HEK293 (cell line): ENCODE results near the gene SPATA2L.

Source experiments
- CTCF ChIA-PET: fragments of 350-600 bp; formaldehyde crosslinking; extraction: SDS; loops from one replicate; lab custom pipeline; 2021; ENCODE audit warnings: antibody characterized with exemption; lab: Yijun Ruan, JAX
- POLR2A ChIA-PET: fragments of 300-600 bp; formaldehyde crosslinking; extraction: SDS; loops from one replicate; lab custom pipeline; 2020; ENCODE audit warnings: antibody characterized with exemption, inconsistent platforms; lab: Yijun Ruan, JAX
- H3K27ac ChIP-seq: fragments of 200-500 bp; sonication (Bioruptor generic); 2 replicates; pipeline ENCODE4 v1.5.1; 2014; ENCODE audit warnings: low read depth, low read length, control low read depth, inconsistent platforms; ENCODE audit errors: extremely low read depth
- H3K36me3 ChIP-seq, 2 experiments: fragments of 200-500 bp in 1 of 2; sonication (Bioruptor generic) in 1 of 2; 1 replicate in 1 of 2; 2 replicates in 1 of 2; pipeline ENCODE4 v1.5.1; 2014 to 2017; ENCODE audit warnings: inconsistent platforms in 2 of 2, low read length in 2 of 2; ENCODE audit not compliant: control insufficient read depth in 2 of 2, insufficient read depth in 1 of 2
- H3K4me1 ChIP-seq: fragments of 200-500 bp; sonication (Bioruptor generic); 2 replicates; pipeline ENCODE4 v1.5.1; 2014; ENCODE audit warnings: mild to moderate bottlenecking, low read length, inconsistent platforms; ENCODE audit not compliant: control insufficient read depth, insufficient read depth
- H3K4me3 ChIP-seq: 2 replicates; pipeline ENCODE4 v1.5.1; 2011; ENCODE audit warnings: low read depth, mild to moderate bottlenecking, control low read depth, low read length, moderate library complexity
- H3K9me3 ChIP-seq: fragments of 200-500 bp; sonication (Bioruptor generic); 2 replicates; pipeline ENCODE4 v1.5.1; 2014; ENCODE audit warnings: low read depth, low read length, inconsistent platforms; ENCODE audit not compliant: control insufficient read depth, insufficient read depth
- AEBP2 ChIP-seq: fragments of 450-650 bp; formaldehyde crosslinking; IDR thresholded peaks from 2 replicates; pipeline ENCODE4 v1.5.1; 2016; ENCODE audit warnings: missing biosample characterization, missing genetic modification characterization, borderline replicate concordance
- BCL11B ChIP-seq: fragments of 450-650 bp; formaldehyde crosslinking; IDR thresholded peaks from 2 replicates; pipeline ENCODE4 v1.5.1; 2016; ENCODE audit warnings: low read depth, missing biosample characterization, missing genetic modification characterization
- MZF1 ChIP-seq: fragments of 450-650 bp; formaldehyde crosslinking; IDR thresholded peaks from 2 replicates; pipeline ENCODE4 v1.5.1; 2017; ENCODE audit warnings: missing biosample characterization, missing genetic modification characterization, borderline replicate concordance
- PATZ1 ChIP-seq: fragments of 450-650 bp; formaldehyde crosslinking; IDR thresholded peaks from 2 replicates; pipeline ENCODE4 v1.5.1; 2016; ENCODE audit warnings: missing biosample characterization, missing genetic modification characterization
- ZBTB20 ChIP-seq: fragments of 450-650 bp; formaldehyde crosslinking; IDR thresholded peaks from 2 replicates; pipeline ENCODE4 v1.5.1; 2016; ENCODE audit warnings: missing biosample characterization, missing genetic modification characterization
- ZBTB26 ChIP-seq: fragments of 450-650 bp; formaldehyde crosslinking; optimal IDR thresholded peaks from 2 replicates; pipeline ENCODE3; 2016; ENCODE audit warnings: missing biosample characterization, mild to moderate bottlenecking, missing genetic modification characterization
- ZBTB8A ChIP-seq: fragments of 450-650 bp; formaldehyde crosslinking; IDR thresholded peaks from 2 replicates; pipeline ENCODE4 v1.5.1; 2016; ENCODE audit warnings: missing biosample characterization, missing genetic modification characterization
- ZNF157 ChIP-seq: fragments of 450-650 bp; formaldehyde crosslinking; IDR thresholded peaks from 2 replicates; pipeline ENCODE4 v1.5.1; 2016; ENCODE audit warnings: missing biosample characterization, missing genetic modification characterization
- ZNF169 ChIP-seq: fragments of 450-650 bp; formaldehyde crosslinking; IDR thresholded peaks from 2 replicates; pipeline ENCODE4 v1.5.1; 2016; ENCODE audit warnings: missing biosample characterization, missing genetic modification characterization
- ZNF174 ChIP-seq: fragments of 450-650 bp; formaldehyde crosslinking; IDR thresholded peaks from 2 replicates; pipeline ENCODE4 v1.5.0; 2017; ENCODE audit warnings: missing biosample characterization, mild to moderate bottlenecking, missing genetic modification characterization
- ZNF202 ChIP-seq: fragments of 450-650 bp; formaldehyde crosslinking; IDR thresholded peaks from 2 replicates; pipeline ENCODE4 v1.5.1; 2016; ENCODE audit warnings: missing biosample characterization, missing genetic modification characterization, borderline replicate concordance
- ZNF514 ChIP-seq: fragments of 450-650 bp; formaldehyde crosslinking; IDR thresholded peaks from 2 replicates; pipeline ENCODE4 v1.5.1; 2016; ENCODE audit warnings: missing biosample characterization, missing genetic modification characterization
- ZNF548 ChIP-seq: fragments of 450-650 bp; formaldehyde crosslinking; IDR thresholded peaks from 2 replicates; pipeline ENCODE4 v1.5.1; 2016; ENCODE audit warnings: missing biosample characterization, missing genetic modification characterization
- ZNF580 ChIP-seq: fragments of 450-650 bp; formaldehyde crosslinking; IDR thresholded peaks from 2 replicates; pipeline ENCODE4 v1.5.1; 2016; ENCODE audit warnings: missing biosample characterization, missing genetic modification characterization
- ZNF658 ChIP-seq: fragments of 450-650 bp; formaldehyde crosslinking; IDR thresholded peaks from 2 replicates; pipeline ENCODE4; 2016; ENCODE audit warnings: missing biosample characterization, missing genetic modification characterization
- ZNF837 ChIP-seq: fragments of 450-650 bp; formaldehyde crosslinking; IDR thresholded peaks from 2 replicates; pipeline ENCODE4 v1.5.1; 2016; ENCODE audit warnings: missing biosample characterization, missing genetic modification characterization
- ZSCAN16 ChIP-seq: fragments of 450-650 bp; formaldehyde crosslinking; IDR thresholded peaks from 2 replicates; pipeline ENCODE4 v1.5.1; 2016; ENCODE audit warnings: missing biosample characterization, missing genetic modification characterization
- ZSCAN18 ChIP-seq: fragments of 450-650 bp; formaldehyde crosslinking; IDR thresholded peaks from 2 replicates; pipeline ENCODE4 v1.5.1; 2016; ENCODE audit warnings: missing biosample characterization, missing genetic modification characterization
- ZXDB ChIP-seq: fragments of 450-650 bp; formaldehyde crosslinking; IDR thresholded peaks from 2 replicates; pipeline ENCODE4 v1.5.1; 2016; ENCODE audit warnings: missing biosample characterization, missing genetic modification characterization

SPATA2L gene

GRCh38 chr16:89669755-89670154 is 31.8 kb downstream of the SPATA2L start (continued):
- TF ChIP-seq ZNF837 (tag by site-specific recombination) (no peak), ZNF658 (tag by site-specific recombination) (no peak), ZNF514 (no peak), ZSCAN18 (tag by site-specific recombination) (no peak), ZSCAN16 (tag by site-specific recombination) (no peak), BCL11B (tag by site-specific recombination) (no peak), ZNF174 (no peak), ZNF580 (tag by site-specific recombination) (no peak)

- ChIA-PET CTCF (interaction anchor here (0.7 kb wide), 2 partner anchors 13 to 666 kb away, joined by 4 read pairs; no protein-coding TSS in a partner anchor), POLR2A (no interaction called here)
- no peak overlapping the region for H3K27ac ChIP-seq
- TF ChIP-seq ZNF157: no peak
- TF ChIP-seq ZNF202 (tag by site-specific recombination): no peak
- no peak for TF ChIP-seq PATZ1 (tag by site-specific recombination)
- TF ChIP-seq ZXDB (tag by site-specific recombination): no peak
- TF ChIP-seq ZBTB20: no peak
- H3K4me1 ChIP-seq: no peaks in the 10 kb centered on the region
- no peaks in the 10 kb centered on the region for H3K9me3 ChIP-seq
- H3K36me3 ChIP-seq: peaks cover 0 to 13% of the 10 kb centered on the region in 2 experiments; a peak in 2 of 3 replicates
- H3K4me3 ChIP-seq: no peak overlapping the region
These were observed 32.7 kb downstream of the SPATA2L start for GRCh38 chr16:89668790-89669158.

DNA sequence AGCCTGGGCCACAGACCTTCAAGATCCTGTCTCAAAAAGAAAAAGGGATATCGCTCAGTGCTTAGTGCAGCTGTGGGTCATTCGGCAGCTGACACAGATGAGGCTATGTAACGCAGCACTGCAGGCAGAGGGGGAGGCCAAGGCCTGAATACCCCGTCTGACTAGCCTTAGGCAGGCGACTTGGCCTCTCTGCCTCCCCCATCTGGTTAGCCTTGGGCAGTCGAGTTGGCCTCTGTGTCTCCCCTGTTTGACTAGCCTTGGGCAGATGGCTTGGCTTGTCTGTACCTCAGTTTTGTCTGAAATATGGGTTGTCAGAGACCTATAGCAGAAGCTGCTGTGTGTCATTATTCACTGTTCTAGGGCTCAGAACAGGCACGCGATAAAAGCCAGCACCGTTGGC is 33.9 kb downstream of the SPATA2L start:
- no peak for TF ChIP-seq MZF1 (tag by site-specific recombination)
- TF ChIP-seq ZNF548 (tag by site-specific recombination): no peak
- no peak for TF ChIP-seq AEBP2 (tag by site-specific recombination)
- no peak for TF ChIP-seq ZBTB26 (tag by site-specific recombination)
- no peak for TF ChIP-seq ZNF169 (tag by site-specific recombination)
- no peak for TF ChIP-seq ZBTB8A
- H3K27ac ChIP-seq: no peak overlapping the region
- CTCF ChIA-PET: interaction anchor here (0.7 to 1.7 kb wide), 4 partner anchors 9 to 68 kb away, joined by 3 to 9 read pairs (median 4); no protein-coding TSS in a partner anchor
- peaks cover 6 to 24% of the 10 kb centered on the region in 2 experiments; a peak in 2 of 3 replicates for H3K36me3 ChIP-seq
- H3K4me3 ChIP-seq: no peak overlapping the region
- no peaks in the 10 kb centered on the region for H3K9me3 ChIP-seq
- POLR2A ChIA-PET: interaction anchor here (0.8 kb wide), 1 partner anchor 102 kb away, joined by 3 read pairs; no protein-coding TSS in a partner anchor
- no peaks in the 10 kb centered on the region for H3K4me1 ChIP-seq
